Neural crest cell (in vitro differentiated cells): ENCODE measurements around the gene RUFY3. TPM values are rescaled to one million over a fixed set of nuclear protein-coding genes. Genes with fewer than 3 reads are reported as not detected.

ENCODE experiments used
- DNase-seq: peaks from one replicate; pipeline ENCODE4 v3.0.0; 2021; ENCODE audit warnings: low read depth, mixed read lengths, low spot score
- H3K27ac Mint-ChIP-seq: one replicate; pipeline ENCODE4 v1.8.0; 2021; ENCODE audit warnings: mild to moderate bottlenecking, mixed read lengths; ENCODE audit not compliant: unreplicated experiment
- H3K27me3 Mint-ChIP-seq: 2 replicates; pipeline ENCODE4 v1.8.0; 2021; ENCODE audit warnings: low read depth, mild to moderate bottlenecking, mixed read lengths
- H3K36me3 Mint-ChIP-seq: 2 replicates; pipeline ENCODE4 v1.8.0; 2021; ENCODE audit warnings: low read depth, mild to moderate bottlenecking, mixed read lengths
- H3K4me1 Mint-ChIP-seq: 2 replicates; pipeline ENCODE4 v1.8.0; 2021; ENCODE audit warnings: mixed read lengths
- H3K4me3 Mint-ChIP-seq: one replicate; pipeline ENCODE4 v1.8.0; 2021; ENCODE audit warnings: mild to moderate bottlenecking, mixed read lengths
- H3K9me3 Mint-ChIP-seq: 2 replicates; pipeline ENCODE4 v1.8.0; 2021; ENCODE audit warnings: mixed read lengths
- total RNA-seq: library from RNA; stranded (reverse); gene quantifications from 2 replicates; pipeline ENCODE4 v1.2.1, GENCODE V29; 2021
- TF ChIP-seq, protein P1 (sequence below): fragments of 200-600 bp; sonication (generic); conservative IDR thresholded peaks from 2 replicates; pipeline ENCODE4 v1.5.0; 2021; ENCODE audit warnings: antibody characterized with exemption, mild to moderate bottlenecking

The RUFY3 gene
- total RNA-seq, 1 donor from 2014 or later, result 98.8 TPM

DNA sequence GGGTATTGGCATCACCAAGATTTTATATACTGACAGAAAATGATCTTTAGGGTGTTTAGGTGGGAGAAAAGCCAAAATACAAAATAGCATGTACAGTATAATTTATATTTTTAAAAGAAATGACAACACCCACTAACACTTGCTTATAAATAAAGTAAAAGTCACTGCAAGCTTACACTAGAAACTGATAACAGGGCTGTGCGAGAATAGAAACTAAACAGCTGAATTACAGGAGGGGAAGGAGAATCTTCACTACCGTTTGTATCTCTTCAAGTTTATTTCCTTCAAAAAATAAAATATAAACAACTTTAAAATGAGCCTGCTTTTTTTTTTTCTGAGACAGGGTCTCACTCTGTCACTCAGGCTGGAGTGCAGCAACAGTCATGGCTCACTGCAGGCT is 95.1 kb downstream of the RUFY3 start:
- TF ChIP-seq, protein P1, sequence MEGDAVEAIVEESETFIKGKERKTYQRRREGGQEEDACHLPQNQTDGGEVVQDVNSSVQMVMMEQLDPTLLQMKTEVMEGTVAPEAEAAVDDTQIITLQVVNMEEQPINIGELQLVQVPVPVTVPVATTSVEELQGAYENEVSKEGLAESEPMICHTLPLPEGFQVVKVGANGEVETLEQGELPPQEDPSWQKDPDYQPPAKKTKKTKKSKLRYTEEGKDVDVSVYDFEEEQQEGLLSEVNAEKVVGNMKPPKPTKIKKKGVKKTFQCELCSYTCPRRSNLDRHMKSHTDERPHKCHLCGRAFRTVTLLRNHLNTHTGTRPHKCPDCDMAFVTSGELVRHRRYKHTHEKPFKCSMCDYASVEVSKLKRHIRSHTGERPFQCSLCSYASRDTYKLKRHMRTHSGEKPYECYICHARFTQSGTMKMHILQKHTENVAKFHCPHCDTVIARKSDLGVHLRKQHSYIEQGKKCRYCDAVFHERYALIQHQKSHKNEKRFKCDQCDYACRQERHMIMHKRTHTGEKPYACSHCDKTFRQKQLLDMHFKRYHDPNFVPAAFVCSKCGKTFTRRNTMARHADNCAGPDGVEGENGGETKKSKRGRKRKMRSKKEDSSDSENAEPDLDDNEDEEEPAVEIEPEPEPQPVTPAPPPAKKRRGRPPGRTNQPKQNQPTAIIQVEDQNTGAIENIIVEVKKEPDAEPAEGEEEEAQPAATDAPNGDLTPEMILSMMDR, result no peak
- H3K27ac Mint-ChIP-seq, result no peak overlapping the region
- H3K36me3 Mint-ChIP-seq, result peaks cover 23% of the 10 kb centered on the region
- DNase-seq, result no peak
- no peaks in the 10 kb centered on the region for H3K9me3 Mint-ChIP-seq
- no peak overlapping the region for H3K4me3 Mint-ChIP-seq
- no peaks in the 10 kb centered on the region for H3K4me1 Mint-ChIP-seq
- H3K27me3 Mint-ChIP-seq, result no peaks in the 10 kb centered on the region

DNA sequence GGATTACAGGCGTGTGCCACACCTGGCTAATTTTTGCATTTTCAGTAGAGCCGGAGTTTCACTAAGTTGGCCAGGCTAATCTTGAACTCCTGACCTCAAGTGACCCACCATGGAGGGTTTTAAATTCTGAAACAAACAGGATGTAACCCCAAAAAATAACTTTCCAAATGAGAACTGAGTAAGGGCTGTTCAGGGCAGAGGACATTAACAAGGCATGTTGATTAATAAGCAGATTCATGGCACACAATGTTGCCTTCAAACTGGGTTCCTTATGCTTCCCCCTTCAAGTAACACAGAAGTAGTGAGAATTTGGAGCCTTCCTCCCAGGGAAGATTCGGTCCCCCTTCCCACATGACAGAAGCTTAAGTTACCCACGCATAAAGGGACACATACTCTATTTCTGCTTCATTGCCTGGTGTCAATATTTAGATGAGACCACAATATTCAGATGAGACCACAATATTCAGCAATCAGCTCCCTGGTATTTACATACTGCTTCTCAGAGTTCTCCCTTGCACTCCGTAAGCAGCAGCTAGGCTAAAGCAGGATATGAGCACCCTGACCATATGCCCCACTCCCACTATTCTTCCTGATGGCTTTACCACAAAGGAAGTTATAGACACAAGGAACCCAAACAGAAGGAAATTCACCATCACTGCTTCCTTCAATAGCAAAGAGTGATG is 96.5 kb downstream of the RUFY3 start:
- H3K4me1 Mint-ChIP-seq, result no peaks in the 10 kb centered on the region
- no peak overlapping the region for H3K27ac Mint-ChIP-seq
- no peaks in the 10 kb centered on the region for H3K27me3 Mint-ChIP-seq
- DNase-seq, result no peak
- H3K9me3 Mint-ChIP-seq, result no peaks in the 10 kb centered on the region
- TF ChIP-seq, protein P1, result no peak
- peaks cover 23% of the 10 kb centered on the region for H3K36me3 Mint-ChIP-seq
- no peak overlapping the region for H3K4me3 Mint-ChIP-seq

DNA sequence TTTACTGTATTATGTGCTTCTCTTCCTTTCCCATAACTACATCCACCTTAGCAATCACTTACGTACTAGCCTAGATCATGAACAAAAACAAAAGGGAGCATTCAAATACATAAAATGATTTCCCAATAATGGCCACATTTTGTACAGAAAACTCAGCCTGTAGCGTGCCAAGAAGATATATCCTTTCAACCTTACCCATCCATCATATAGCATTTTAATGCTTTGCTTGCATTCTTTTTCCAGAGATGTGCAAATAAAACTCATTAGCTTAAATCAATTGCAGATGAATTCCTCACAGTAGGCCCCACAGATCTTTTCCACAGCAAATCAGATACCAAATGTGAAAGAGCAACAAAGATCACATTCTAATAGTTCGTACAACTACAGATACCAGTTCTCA is 97.2 kb downstream of the RUFY3 start:
- Mint-ChIP-seq H3K27me3 (no peaks in the 10 kb centered on the region), H3K27ac (no peak overlapping the region), H3K4me3 (no peak overlapping the region), H3K4me1 (no peaks in the 10 kb centered on the region), H3K36me3 (peaks cover 23% of the 10 kb centered on the region), H3K9me3 (no peaks in the 10 kb centered on the region)
- no peak for DNase-seq
- TF ChIP-seq, protein P1, result no peak

DNA sequence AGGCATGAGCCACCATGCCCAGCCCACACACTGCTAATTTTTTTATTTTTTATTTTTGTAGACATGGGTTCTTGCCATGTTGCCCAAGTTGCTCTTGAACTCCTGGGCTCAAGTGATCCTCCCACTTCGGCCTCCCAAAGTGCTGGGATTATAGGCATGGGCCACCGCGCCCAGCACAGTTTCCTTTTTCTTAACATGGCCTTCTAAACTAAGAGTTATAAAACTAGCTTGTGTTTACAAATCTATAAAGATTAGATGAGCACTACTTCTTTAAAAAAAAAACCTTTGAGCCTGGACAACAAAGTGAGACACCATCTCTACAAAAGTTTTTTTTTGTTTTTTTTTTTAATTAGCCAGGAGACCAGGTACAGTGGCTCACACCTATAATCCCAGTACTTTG is 107.3 kb downstream of the RUFY3 start:
- Mint-ChIP-seq H3K27me3 (no peaks in the 10 kb centered on the region), H3K27ac (no peak overlapping the region), H3K9me3 (no peaks in the 10 kb centered on the region), H3K36me3 (peaks cover 32% of the 10 kb centered on the region), H3K4me1 (no peaks in the 10 kb centered on the region), H3K4me3 (no peak overlapping the region)
- TF ChIP-seq, protein P1, result no peak
- no peak for DNase-seq

DNA sequence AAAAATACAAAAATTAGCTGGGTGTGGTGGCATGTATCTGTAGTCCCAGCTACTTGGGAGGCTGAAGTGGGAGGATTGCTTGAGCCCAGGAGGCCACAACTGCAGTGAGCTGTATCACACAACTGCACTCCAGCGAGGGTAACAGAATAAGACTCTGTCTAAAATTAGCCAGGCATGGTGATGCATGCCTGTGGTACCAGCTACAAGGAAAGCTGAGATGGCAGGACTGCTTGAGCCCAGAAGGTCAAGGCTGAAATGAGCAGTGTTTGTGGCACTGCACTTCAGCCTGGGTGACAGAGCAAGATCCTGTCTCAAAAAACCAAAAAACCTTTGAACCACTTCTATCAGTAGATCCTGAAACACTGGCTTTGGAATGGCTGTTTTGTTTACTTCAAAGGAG is 107.7 kb downstream of the RUFY3 start:
- Mint-ChIP-seq H3K4me1 (no peaks in the 10 kb centered on the region), H3K36me3 (peaks cover 32% of the 10 kb centered on the region), H3K4me3 (no peak overlapping the region), H3K27ac (no peak overlapping the region), H3K9me3 (no peaks in the 10 kb centered on the region), H3K27me3 (no peaks in the 10 kb centered on the region)
- DNase-seq, result no peak
- TF ChIP-seq, protein P1, result no peak
